H1 (cell line): ENCODE measurements around the gene KRABD2.
A peak's percentile ranks its signal among the peaks of the same experiment; 100 is the strongest.

ENCODE experiments used
- CREB1 ChIP-seq: IDR thresholded peaks from 2 replicates; pipeline ENCODE4 v1.6.1; 2012; ENCODE audit warnings: inconsistent platforms
- E2F6 ChIP-seq: IDR thresholded peaks from 2 replicates; pipeline ENCODE4 v1.6.1; 2012; ENCODE audit warnings: inconsistent platforms
- JUND ChIP-seq: IDR thresholded peaks from 2 replicates; pipeline ENCODE4 v1.6.1; 2011; ENCODE audit warnings: mild to moderate bottlenecking, improper control_type of control experiment, low read length
- MAFK ChIP-seq: IDR thresholded peaks from 2 replicates; pipeline ENCODE4 v1.6.1; 2012; ENCODE audit warnings: low read depth, mild to moderate bottlenecking, improper control_type of control experiment, low read length
- POLR2AphosphoS5 ChIP-seq: IDR thresholded peaks from 2 replicates; pipeline ENCODE4 v1.6.1; 2011; ENCODE audit warnings: low read depth, low read length
- SP4 ChIP-seq: IDR thresholded peaks from 2 replicates; pipeline ENCODE4 v1.6.1; 2012; ENCODE audit warnings: low read length, inconsistent platforms
- TBP ChIP-seq: IDR thresholded peaks from 2 replicates; pipeline ENCODE4 v1.6.1; 2011; ENCODE audit warnings: low read depth, low read length, improper control_type of control experiment
- TCF12 ChIP-seq: IDR thresholded peaks from 2 replicates; pipeline ENCODE4 v1.6.1; 2011; ENCODE audit warnings: low read depth, mild to moderate bottlenecking, low read length
- TEAD4 ChIP-seq: IDR thresholded peaks from 2 replicates; pipeline ENCODE4 v1.6.1; 2012; ENCODE audit warnings: low read depth, low read length, inconsistent platforms, mixed read lengths
- USF2 ChIP-seq: IDR thresholded peaks from 2 replicates; pipeline ENCODE4 v1.6.1; 2011; ENCODE audit warnings: low read length, improper control_type of control experiment

KRABD2 gene

GRCh38 chr17:8376271-8377067 is at the start of gene KRABD2 (continued):
- TF ChIP-seq E2F6 (0 out of 2 replicates have a peak, but pooled peaks have one; percentile 12), CREB1 (peak; percentile 67), TCF12 (peak; percentile 67; the same call in 1 of the 2 replicates), JUND (peak; percentile 17; the same call in 1 of the 2 replicates), MAFK (0 out of 2 replicates have a peak, but pooled peaks have one; percentile 6), SP4 (peak; percentile 29; the same call in 1 of the 2 replicates), TEAD4 (no peak; the same call in 1 of the 2 replicates), USF2 (peak; percentile 36), TBP (peak; percentile 90), POLR2AphosphoS5 (peak; percentile 100)
